Measurements from ENCODE around the gene PSENEN. TPM values are rescaled to one million over a fixed set of nuclear protein-coding genes. Genes with fewer than 3 reads are reported as not detected.

Gene PSENEN
- total RNA-seq, 1 experiment from 2014 or later = 106 TPM

- Histone ChIP-seq H3K36me3 (ENCODE audit: low read depth) (no peaks in the 10 kb centered on the region), H2AFZ (no peak overlapping the region), H3K9me3 (ENCODE audit: insufficient read depth, low read depth) (no peaks in the 10 kb centered on the region), H3K4me3 (no peak overlapping the region), H4K20me1 (ENCODE audit: insufficient read depth) (no peaks in the 10 kb centered on the region), H3K9me2 (ENCODE audit: insufficient read depth) (no peaks in the 10 kb centered on the region), H3K27ac (no peak overlapping the region), H3F3A (ENCODE audit: insufficient read depth, low read depth) (0 out of 2 replicates have a peak, but pooled peaks cover 4% of the 10 kb centered on the region), H3K4me2 (no peak overlapping the region), H3K27me3 (ENCODE audit: insufficient read depth, low read depth) (peaks cover 15% of the 10 kb centered on the region), H3K4me1 (replicated peaks; ENCODE audit: insufficient read depth) (no peaks in the 10 kb centered on the region), H3K79me2 (ENCODE audit: low read depth) (no peaks in the 10 kb centered on the region)
- TF ChIP-seq CTCF (conservative IDR thresholded peaks at IDR 0.05) (no peak), EZH2 (IDR thresholded peaks at IDR 0.05; ENCODE audit: low read depth) (no peak)
- DNase-seq = no peak
- BruUV-seq (replicated peaks) = no TSS peak
- intact Hi-C loops (cut with micrococcal nuclease; ENCODE audit: unreplicated experiment) = no loop called here
- POLR2A ChIA-PET (ENCODE audit: unreplicated experiment) = no interaction called here
- CTCF ChIA-PET = no interaction called here
Measured at GRCh38 chr19:35787227-35787799, 41.9 kb downstream of the PSENEN start.

GRCh38 chr19:35788205-35788960 is 42.9 kb downstream of the PSENEN start:
- intact Hi-C loops (cut with micrococcal nuclease; ENCODE audit: unreplicated experiment) = no loop called here
- H3K36me3 ChIP-seq (ENCODE audit: low read depth) = no peaks in the 10 kb centered on the region
- no TSS peak for BruUV-seq (replicated peaks)
- H2AFZ ChIP-seq = no peak overlapping the region
- H3K9me2 ChIP-seq (ENCODE audit: insufficient read depth) = no peaks in the 10 kb centered on the region
- no peaks in the 10 kb centered on the region for H3K4me1 ChIP-seq (replicated peaks; ENCODE audit: insufficient read depth)
- no peak overlapping the region for H3K27ac ChIP-seq
- peaks cover 15% of the 10 kb centered on the region for H3K27me3 ChIP-seq (ENCODE audit: insufficient read depth, low read depth)
- H4K20me1 ChIP-seq (ENCODE audit: insufficient read depth) = no peaks in the 10 kb centered on the region
- H3K4me2 ChIP-seq = no peak overlapping the region
- CTCF ChIA-PET = no interaction called here
- no peaks in the 10 kb centered on the region for H3K79me2 ChIP-seq (ENCODE audit: low read depth)
- no peak overlapping the region for H3K4me3 ChIP-seq
- no peaks in the 10 kb centered on the region for H3K9me3 ChIP-seq (ENCODE audit: insufficient read depth, low read depth)
- DNase-seq = no peak
- no peak for TF ChIP-seq EZH2 (IDR thresholded peaks at IDR 0.05; ENCODE audit: low read depth)
- no peak for TF ChIP-seq CTCF (conservative IDR thresholded peaks at IDR 0.05)
- POLR2A ChIA-PET (ENCODE audit: unreplicated experiment) = interaction anchor here (0.6 kb wide), 1 partner anchor 534 kb away, joined by 6 read pairs; no protein-coding TSS in a partner anchor
- no peaks in the 10 kb centered on the region for H3F3A ChIP-seq (ENCODE audit: insufficient read depth, low read depth)

GRCh38 chr19:35789195-35789977 is 43.9 kb downstream of the PSENEN start:
- intact Hi-C loops (cut with micrococcal nuclease; ENCODE audit: unreplicated experiment) = no loop called here
- ChIA-PET POLR2A (ENCODE audit: unreplicated experiment) (no interaction called here), CTCF (interaction anchor here (0.6 kb wide), 1 partner anchor 142 kb away, joined by 3 read pairs; no protein-coding TSS in a partner anchor)
- Histone ChIP-seq H3K4me3 (no peak overlapping the region), H3K4me2 (no peak overlapping the region), H3K36me3 (ENCODE audit: low read depth) (no peaks in the 10 kb centered on the region), H2AFZ (no peak overlapping the region), H3K9me3 (ENCODE audit: insufficient read depth, low read depth) (no peaks in the 10 kb centered on the region), H4K20me1 (ENCODE audit: insufficient read depth) (no peaks in the 10 kb centered on the region), H3K27me3 (ENCODE audit: insufficient read depth, low read depth) (peaks cover 15% of the 10 kb centered on the region), H3K27ac (no peak overlapping the region), H3K79me2 (ENCODE audit: low read depth) (no peaks in the 10 kb centered on the region), H3F3A (ENCODE audit: insufficient read depth, low read depth) (no peaks in the 10 kb centered on the region), H3K9me2 (ENCODE audit: insufficient read depth) (no peaks in the 10 kb centered on the region), H3K4me1 (replicated peaks; ENCODE audit: insufficient read depth) (no peaks in the 10 kb centered on the region)
- no TSS peak for BruUV-seq (replicated peaks)
- no peak for DNase-seq
- TF ChIP-seq CTCF (conservative IDR thresholded peaks at IDR 0.05) = no peak

Measured in PC-9 (cell line).